Endodermal cell (in vitro differentiated cells): ENCODE results near the gene SRGAP3. TPM values are rescaled to one million over a fixed set of nuclear protein-coding genes. Genes with fewer than 3 reads are reported as not detected.
A peak's percentile ranks its signal among the peaks of the same experiment; 100 is the strongest.

Source experiments
- DNase-seq: peaks from one replicate; pipeline ENCODE4 v3.0.0-alpha.2; 2017
- H3K27ac ChIP-seq: 2 replicates; pipeline ENCODE4 v1.5.1; 2013; ENCODE audit warnings: mild to moderate bottlenecking, low read depth, low read length, moderate library complexity
- H3K27me3 ChIP-seq: 2 replicates; pipeline ENCODE4 v1.6.1; 2013; ENCODE audit warnings: mild to moderate bottlenecking, low read length, moderate library complexity; ENCODE audit not compliant: insufficient read depth, control insufficient read depth, poor library complexity, severe bottlenecking
- H3K36me3 ChIP-seq: 2 replicates; pipeline ENCODE4 v1.7.0; 2013; ENCODE audit warnings: mild to moderate bottlenecking, low read length, moderate library complexity; ENCODE audit not compliant: control insufficient read depth, insufficient read depth
- H3K4me1 ChIP-seq: one replicate; pipeline ENCODE4 v1.7.0; 2013; ENCODE audit warnings: low read length; ENCODE audit not compliant: control insufficient read depth, insufficient read depth
- H3K4me3 ChIP-seq: 2 replicates; pipeline ENCODE4 v1.5.1; 2013; ENCODE audit warnings: mild to moderate bottlenecking, low read length, moderate library complexity
- H3K9ac ChIP-seq: 2 replicates; pipeline ENCODE4 v1.6.1; 2013; ENCODE audit warnings: mild to moderate bottlenecking, low read length, moderate library complexity; ENCODE audit not compliant: poor library complexity, severe bottlenecking; ENCODE audit errors: extremely low read depth
- H3K9me3 ChIP-seq: 2 replicates; pipeline ENCODE4 v1.6.1; 2013; ENCODE audit warnings: mild to moderate bottlenecking, low read length, moderate library complexity; ENCODE audit not compliant: control insufficient read depth
- H3K27ac Mint-ChIP-seq: 2 replicates; pipeline ENCODE4 v1.8.0; 2020; ENCODE audit warnings: mixed read lengths
- H3K27me3 Mint-ChIP-seq: 2 replicates; pipeline ENCODE4 v1.8.0; 2021; ENCODE audit warnings: mild to moderate bottlenecking, mixed read lengths; ENCODE audit not compliant: insufficient read depth
- H3K36me3 Mint-ChIP-seq: 2 replicates; pipeline ENCODE4 v1.8.0; 2020; ENCODE audit warnings: low read depth, mixed read lengths
- H3K4me1 Mint-ChIP-seq: 2 replicates; pipeline ENCODE4 v1.8.0; 2020; ENCODE audit warnings: mixed read lengths
- H3K4me3 Mint-ChIP-seq: 2 replicates; pipeline ENCODE4 v1.8.0; 2020; ENCODE audit warnings: mild to moderate bottlenecking, moderate library complexity, mixed read lengths
- H3K9me3 Mint-ChIP-seq: 2 replicates; pipeline ENCODE4 v1.8.0; 2020; ENCODE audit warnings: mild to moderate bottlenecking, mixed read lengths
- WGBS, 2 experiments: methylation state at CpG; one replicate each; pipeline versions ENCODE4 v1.1.5 to v1.1.7; 2013; ENCODE audit warnings: missing lambda C conversion rate in 2 of 2, mixed read lengths in 1 of 2; ENCODE audit not compliant: insufficient coverage in 1 of 2, insufficient read length in 1 of 2; 5-methylcytosine and 5-hydroxymethylcytosine counted together
- total RNA-seq, 2 donors: library from RNA; stranded (reverse); fragmentation: NEBNext Ultra II Directional in 1 of 2; extraction: Animal tissue kit (Norgen Biotek cat#: 25700) in 1 of 2; gene quantifications; 2 replicates in 1 of 2; 3 replicates in 1 of 2; pipeline ENCODE4 v1.2.1, GENCODE V29; 2021
- TF ChIP-seq, protein P1 (sequence below): fragments of 200-600 bp; sonication (generic); conservative IDR thresholded peaks from 2 replicates; pipeline ENCODE4 v1.5.0; 2021; ENCODE audit warnings: antibody characterized with exemption, mild to moderate bottlenecking

SRGAP3 gene
- total RNA-seq, 2 donors from 2014 or later, result 5.0 to 8.1 TPM

DNA sequence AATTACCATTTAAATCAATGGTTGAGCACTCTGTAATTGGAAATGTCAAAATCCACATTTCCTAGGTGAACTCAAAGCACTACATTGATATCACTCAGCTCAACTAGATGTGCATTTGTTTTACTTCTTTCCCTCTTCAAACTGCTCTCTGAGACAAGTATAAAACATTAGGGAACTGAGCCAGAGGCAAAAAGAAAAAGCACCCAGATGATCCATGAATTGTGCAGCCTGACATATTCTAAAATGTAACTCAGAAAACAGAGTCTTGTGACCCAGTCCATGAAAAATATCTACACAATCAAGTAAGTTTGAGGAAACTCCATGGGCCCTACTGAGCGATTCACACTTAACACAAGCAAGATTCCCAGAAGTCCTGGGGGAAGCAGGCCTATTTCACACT lies 9.8 kb downstream of the SRGAP3 start:
- TF ChIP-seq, protein P1, sequence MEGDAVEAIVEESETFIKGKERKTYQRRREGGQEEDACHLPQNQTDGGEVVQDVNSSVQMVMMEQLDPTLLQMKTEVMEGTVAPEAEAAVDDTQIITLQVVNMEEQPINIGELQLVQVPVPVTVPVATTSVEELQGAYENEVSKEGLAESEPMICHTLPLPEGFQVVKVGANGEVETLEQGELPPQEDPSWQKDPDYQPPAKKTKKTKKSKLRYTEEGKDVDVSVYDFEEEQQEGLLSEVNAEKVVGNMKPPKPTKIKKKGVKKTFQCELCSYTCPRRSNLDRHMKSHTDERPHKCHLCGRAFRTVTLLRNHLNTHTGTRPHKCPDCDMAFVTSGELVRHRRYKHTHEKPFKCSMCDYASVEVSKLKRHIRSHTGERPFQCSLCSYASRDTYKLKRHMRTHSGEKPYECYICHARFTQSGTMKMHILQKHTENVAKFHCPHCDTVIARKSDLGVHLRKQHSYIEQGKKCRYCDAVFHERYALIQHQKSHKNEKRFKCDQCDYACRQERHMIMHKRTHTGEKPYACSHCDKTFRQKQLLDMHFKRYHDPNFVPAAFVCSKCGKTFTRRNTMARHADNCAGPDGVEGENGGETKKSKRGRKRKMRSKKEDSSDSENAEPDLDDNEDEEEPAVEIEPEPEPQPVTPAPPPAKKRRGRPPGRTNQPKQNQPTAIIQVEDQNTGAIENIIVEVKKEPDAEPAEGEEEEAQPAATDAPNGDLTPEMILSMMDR, result no peak
- Mint-ChIP-seq H3K4me1 (peaks cover 9% of the 10 kb centered on the region), H3K4me3 (no peak overlapping the region), H3K9me3 (no peaks in the 10 kb centered on the region), H3K27me3 (peaks cover 7% of the 10 kb centered on the region), H3K36me3 (no peaks in the 10 kb centered on the region), H3K27ac (no peak overlapping the region)
- no peaks in the 10 kb centered on the region for H3K4me1 ChIP-seq
- H3K27me3 ChIP-seq, result no peaks in the 10 kb centered on the region
- no peak for DNase-seq
- no peak overlapping the region for H3K27ac ChIP-seq
- H3K9ac ChIP-seq, result no peak overlapping the region
- H3K36me3 ChIP-seq, result no peaks in the 10 kb centered on the region
- no peak overlapping the region for H3K4me3 ChIP-seq
- H3K9me3 ChIP-seq, result no peaks in the 10 kb centered on the region
- 86 to 94% methylated on average over 1 of the region's 1 CpG for WGBS, 2 experiments

DNA sequence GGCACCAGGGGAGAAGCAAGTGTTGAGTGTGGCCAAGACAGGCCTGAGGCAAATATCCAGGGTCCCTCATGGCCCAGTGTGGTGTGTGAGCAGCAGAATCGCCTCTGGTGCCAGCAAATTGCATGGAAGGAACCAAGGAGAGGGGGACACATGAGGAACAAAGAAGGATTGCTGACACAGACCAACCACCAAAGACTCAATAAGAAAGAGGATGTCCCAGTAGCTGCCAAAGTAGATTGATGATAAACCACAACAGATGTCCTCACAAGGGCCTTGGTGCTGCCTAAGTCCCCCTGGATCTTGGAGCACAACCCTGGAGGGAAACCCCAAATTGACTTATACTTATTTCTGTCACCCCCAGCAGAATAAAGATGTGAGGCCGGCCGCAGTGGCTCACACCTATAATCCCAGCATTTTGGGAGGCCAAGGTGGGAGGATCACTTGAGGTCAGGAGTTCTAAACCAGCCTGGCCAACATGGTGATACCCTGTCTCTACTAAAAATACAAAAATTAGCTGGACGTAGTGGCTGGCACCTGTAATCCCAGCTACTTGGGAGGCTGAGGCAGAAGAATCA lies 10.6 kb downstream of the SRGAP3 start:
- Mint-ChIP-seq H3K9me3 (no peaks in the 10 kb centered on the region), H3K4me3 (no peak overlapping the region), H3K36me3 (no peaks in the 10 kb centered on the region), H3K4me1 (peaks cover under 1% of the 10 kb centered on the region), H3K27me3 (peaks cover 7% of the 10 kb centered on the region), H3K27ac (no peak overlapping the region)
- no peaks in the 10 kb centered on the region for H3K36me3 ChIP-seq
- no peak overlapping the region for H3K4me3 ChIP-seq
- H3K4me1 ChIP-seq, result no peaks in the 10 kb centered on the region
- no peak for DNase-seq
- no peak overlapping the region for H3K9ac ChIP-seq
- WGBS, 2 experiments, result 85 to 90% methylated on average over 4 of the region's 4 CpGs
- peak overlapping the region; percentile 49 for H3K27ac ChIP-seq
- no peaks in the 10 kb centered on the region for H3K27me3 ChIP-seq
- TF ChIP-seq, protein P1, result no peak
- H3K9me3 ChIP-seq, result no peaks in the 10 kb centered on the region

DNA sequence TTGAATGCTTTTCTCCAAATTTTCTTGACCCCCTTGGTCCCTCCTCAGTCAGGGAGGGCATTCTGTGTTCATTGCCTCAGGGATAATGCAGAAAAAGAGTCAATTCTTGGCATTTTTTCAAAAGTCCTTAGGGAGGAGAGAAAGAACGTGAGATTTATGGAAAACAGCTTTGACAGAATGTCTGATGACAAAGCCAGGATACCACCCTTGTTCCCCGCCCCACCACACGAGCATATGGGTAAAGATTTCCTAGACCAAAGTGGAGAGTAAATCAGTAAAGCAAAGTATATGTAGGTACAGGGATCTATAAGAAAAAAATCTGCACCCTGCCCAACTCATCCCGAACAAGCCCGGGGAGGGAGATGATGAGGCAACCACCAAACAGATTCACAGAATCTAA lies 11.2 kb downstream of the SRGAP3 start:
- Histone ChIP-seq H3K27me3 (no peaks in the 10 kb centered on the region), H3K9ac (no peak overlapping the region), H3K4me1 (no peaks in the 10 kb centered on the region), H3K9me3 (no peaks in the 10 kb centered on the region), H3K4me3 (no peak overlapping the region), H3K27ac (no peak overlapping the region), H3K36me3 (no peaks in the 10 kb centered on the region)
- H3K9me3 Mint-ChIP-seq, result no peaks in the 10 kb centered on the region
- TF ChIP-seq, protein P1, result no peak
- H3K4me1 Mint-ChIP-seq, result no peaks in the 10 kb centered on the region
- WGBS, 2 experiments, result 93 to 96% methylated on average over 3 to 5 of the region's 5 CpGs
- H3K4me3 Mint-ChIP-seq, result no peak overlapping the region
- DNase-seq, result no peak
- peaks cover 7% of the 10 kb centered on the region for H3K27me3 Mint-ChIP-seq
- no peak overlapping the region for H3K27ac Mint-ChIP-seq
- H3K36me3 Mint-ChIP-seq, result no peaks in the 10 kb centered on the region
